SK-N-SH (cell line): Measurements from ENCODE around the gene PSMD1. TPM values are rescaled to one million over a fixed set of nuclear protein-coding genes. Genes with fewer than 3 reads are reported as not detected.
"Not testable (repeated sequence)": the region's sequence is repeated elsewhere in the genome, so short reads cannot be mapped to it uniquely, and the experiment has no call there.

Experiments
- CTCF ChIA-PET: fragments of 300-600, 350-600 bp; formaldehyde crosslinking; extraction: SDS; loops from one replicate; lab custom pipeline; 2021; lab: Yijun Ruan, JAX
- POLR2A ChIA-PET: fragments of 350-600 bp; sonication (Branson Sonifier 250); formaldehyde crosslinking; extraction: SDS; loops from one replicate; lab custom pipeline; 2020; ENCODE audit warnings: antibody characterized with exemption, inconsistent platforms; lab: Yijun Ruan, JAX
- DNase-seq: peaks from one replicate; pipeline ENCODE4 v3.0.0; 2012
- H2AFZ ChIP-seq: fragments of 200-600 bp; sonication (generic); 2 replicates; pipeline ENCODE4 v1.8.1; 2016; ENCODE audit warnings: antibody characterized with exemption, mild to moderate bottlenecking, low read depth
- H3F3A ChIP-seq: fragments of 200-600 bp; sonication (generic); replicated peaks from 2 replicates; pipeline ENCODE3; 2016; ENCODE audit warnings: antibody characterized with exemption, mild to moderate bottlenecking; ENCODE audit not compliant: insufficient read depth
- H3K27ac ChIP-seq, 2 experiments: fragments of 200-500 bp in 1 of 2; fragments of 200-600 bp in 1 of 2; sonication (Bioruptor generic) in 1 of 2; sonication (generic), shearing (Covaris generic) in 1 of 2; 2 replicates each; pipeline versions ENCODE4 v1.5.1 to v1.6.1; 2014 to 2016; ENCODE audit warnings: low read depth in 2 of 2, inconsistent platforms in 1 of 2, low read length in 1 of 2, mild to moderate bottlenecking in 1 of 2, mixed read lengths in 1 of 2
- H3K27me3 ChIP-seq: fragments of 200-600 bp; sonication (generic), shearing (Covaris generic); 2 replicates; pipeline ENCODE4 v1.6.1; 2016; ENCODE audit warnings: mixed run types; ENCODE audit not compliant: insufficient read depth
- H3K36me3 ChIP-seq, 2 experiments: fragments of 200-500 bp in 1 of 2; fragments of 200-600 bp in 1 of 2; sonication (Bioruptor generic) in 1 of 2; sonication (generic) in 1 of 2; replicated peaks in 1 of 2; 2 replicates each; pipeline versions ENCODE3 to v1.5.1; 2014 to 2016; ENCODE audit warnings: low read length in 1 of 2, mild to moderate bottlenecking in 1 of 2; ENCODE audit not compliant: insufficient read depth in 2 of 2, control insufficient read depth in 1 of 2
- H3K4me1 ChIP-seq, 2 experiments: fragments of 200-500 bp in 1 of 2; fragments of 200-600 bp in 1 of 2; sonication (Bioruptor generic) in 1 of 2; sonication (generic), shearing (Covaris generic) in 1 of 2; 2 replicates each; pipeline versions ENCODE4 v1.5.1 to v1.6.1; 2014 to 2016; ENCODE audit warnings: low read depth in 1 of 2, low read length in 1 of 2, mixed run types in 1 of 2; ENCODE audit not compliant: insufficient read depth in 2 of 2, control insufficient read depth in 1 of 2
- H3K4me2 ChIP-seq: fragments of 200-600 bp; sonication (generic), shearing (Covaris generic); 2 replicates; pipeline ENCODE4 v1.6.1; 2017; ENCODE audit warnings: mixed run types
- H3K4me3 ChIP-seq, 2 experiments: fragments of 200-500 bp in 1 of 2; fragments of 200-600 bp in 1 of 2; sonication (Bioruptor generic) in 1 of 2; sonication (generic), shearing (Covaris generic) in 1 of 2; 2 replicates each; pipeline versions ENCODE4 v1.5.1 to v1.8.1; 2014 to 2016; ENCODE audit warnings: low read depth in 2 of 2, inconsistent platforms in 1 of 2, low read length in 1 of 2, mild to moderate bottlenecking in 1 of 2, mixed read lengths in 1 of 2, moderate library complexity in 1 of 2
- H3K79me2 ChIP-seq: fragments of 200-600 bp; sonication (generic); 2 replicates; pipeline ENCODE4 v1.8.1; 2017; ENCODE audit warnings: mild to moderate bottlenecking; ENCODE audit not compliant: insufficient read depth
- H3K9ac ChIP-seq: fragments of 200-600 bp; sonication (generic); 2 replicates; pipeline ENCODE4 v1.6.1; 2017; ENCODE audit warnings: mixed run types
- H3K9me2 ChIP-seq: fragments of 200-600 bp; sonication (generic); 2 replicates; pipeline ENCODE4 v1.6.1; 2017; ENCODE audit warnings: mixed run types
- H3K9me3 ChIP-seq: fragments of 200-600 bp; sonication (generic); 2 replicates; pipeline ENCODE4 v1.6.1; 2017; ENCODE audit warnings: mixed run types, mild to moderate bottlenecking, moderate library complexity
- H4K20me1 ChIP-seq: fragments of 200-600 bp; sonication (generic); 2 replicates; pipeline ENCODE4 v1.6.1; 2017; ENCODE audit warnings: mild to moderate bottlenecking, mixed run types; ENCODE audit not compliant: insufficient read depth
- CHD2 ChIP-seq: fragments of 150-350 bp; IDR thresholded peaks from 2 replicates; pipeline ENCODE4 v1.6.1; 2018; ENCODE audit warnings: low read length; ENCODE audit not compliant: partially characterized antibody
- EP300 ChIP-seq, 2 experiments: IDR thresholded peaks; 2 replicates each; pipeline versions ENCODE4 v1.4.0 to v1.6.1; 2012; ENCODE audit warnings: borderline replicate concordance in 1 of 2, low read depth in 1 of 2, low read length in 1 of 2
- FOSL2 ChIP-seq: IDR thresholded peaks from 2 replicates; pipeline ENCODE4 v1.4.0; 2012; ENCODE audit warnings: low read depth, mild to moderate bottlenecking, moderate library complexity, borderline replicate concordance
- FOXJ3 ChIP-seq: sonication (generic); formaldehyde crosslinking; IDR thresholded peaks from 2 replicates; pipeline ENCODE4 v1.5.1; 2020; ENCODE audit warnings: mild to moderate bottlenecking, missing genetic modification reagents
- GABPA ChIP-seq: IDR thresholded peaks from 2 replicates; pipeline ENCODE4 v1.4.0; 2012; ENCODE audit warnings: low read depth, mild to moderate bottlenecking
- GATA2 ChIP-seq: sonication (generic); formaldehyde crosslinking; IDR thresholded peaks from 2 replicates; pipeline ENCODE4 v1.5.0; 2020; ENCODE audit warnings: mild to moderate bottlenecking, missing genetic modification reagents
- MEF2A ChIP-seq: IDR thresholded peaks from 2 replicates; pipeline ENCODE4 v1.4.0; 2012; ENCODE audit warnings: low read depth, borderline replicate concordance
- NRF1 ChIP-seq: IDR thresholded peaks from 2 replicates; pipeline ENCODE4 v1.6.1; 2012; ENCODE audit warnings: low read depth, mild to moderate bottlenecking, low read length
- RAD21 ChIP-seq: IDR thresholded peaks from 2 replicates; pipeline ENCODE4 v1.6.1; 2012; ENCODE audit warnings: mild to moderate bottlenecking, low read length
- RFX5 ChIP-seq: IDR thresholded peaks from 2 replicates; pipeline ENCODE4 v1.6.1; 2012; ENCODE audit warnings: mild to moderate bottlenecking, improper control_type of control experiment, low read length
- RXRA ChIP-seq: IDR thresholded peaks from 2 replicates; pipeline ENCODE4 v1.4.0; 2012; ENCODE audit warnings: low read depth, mild to moderate bottlenecking, borderline replicate concordance
- SIN3A ChIP-seq: IDR thresholded peaks from 2 replicates; pipeline ENCODE4 v1.6.1; 2012; ENCODE audit warnings: low read depth, mild to moderate bottlenecking, low read length, moderate library complexity, borderline replicate concordance
- SMC3 ChIP-seq: IDR thresholded peaks from 2 replicates; pipeline ENCODE4 v1.6.1; 2012; ENCODE audit warnings: low read depth, low read length, improper control_type of control experiment
- TAF1 ChIP-seq: IDR thresholded peaks from 2 replicates; pipeline ENCODE4 v1.6.1; 2012; ENCODE audit warnings: low read depth, mild to moderate bottlenecking, low read length, moderate library complexity, borderline replicate concordance
- WGBS: methylation state at CpG from one replicate; pipeline ENCODE4 v1.1.6; 2017; ENCODE audit warnings: low lambda C conversion rate; 5-methylcytosine and 5-hydroxymethylcytosine counted together
- polyA plus RNA-seq, 3 experiments: library from polyadenylated mRNA; depleted of rRNA; stranded (reverse); fragments of >200 nt; gene quantifications; 2 replicates each; pipeline ENCODE4 v1.2.3, GENCODE V29; 2012
- TF ChIP-seq, protein P1 (sequence below): IDR thresholded peaks from 2 replicates; pipeline ENCODE4 v1.4.0; 2012; ENCODE audit warnings: low read depth, borderline replicate concordance
- TF ChIP-seq, protein P2 (sequence below): IDR thresholded peaks from 2 replicates; pipeline ENCODE4 v1.4.0; 2012; ENCODE audit warnings: low read depth
- TF ChIP-seq, protein P3 (sequence below): IDR thresholded peaks from 2 replicates; pipeline ENCODE4; 2012
- TF ChIP-seq, protein P4 (sequence below): fragments of 150-350 bp; IDR thresholded peaks from 2 replicates; pipeline ENCODE4 v1.6.1; 2016; ENCODE audit warnings: mild to moderate bottlenecking, low read depth, low read length
- TF ChIP-seq, protein P5 (sequence below): fragments of 200-600 bp; sonication (generic); IDR thresholded peaks from 2 replicates; pipeline ENCODE4 v1.6.1; 2017; ENCODE audit warnings: antibody characterized with exemption, mild to moderate bottlenecking, moderate library complexity

The PSMD1 gene
- polyA plus RNA-seq, 1 of the 3 experiments (the other 2 are of a cell fraction), result 92.3 TPM

DNA sequence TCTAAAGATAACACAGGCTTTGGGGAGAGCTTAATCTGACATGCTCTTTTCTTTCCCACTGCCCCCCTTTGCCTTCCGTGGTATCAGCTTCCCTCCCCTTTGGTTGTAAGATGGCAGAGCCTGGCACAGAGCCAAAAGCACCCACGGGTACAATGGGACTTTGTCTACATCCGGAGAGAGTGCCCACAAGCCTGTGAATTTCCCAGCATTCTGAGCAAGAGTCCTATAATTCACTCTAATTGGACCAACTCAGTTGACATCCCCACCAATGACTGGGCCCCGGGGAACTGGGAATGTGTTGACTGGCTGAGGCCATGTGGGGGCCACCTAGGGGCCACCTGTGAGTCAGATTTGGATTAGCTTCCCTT lies 39.5 kb upstream of the PSMD1 start:
- Histone ChIP-seq H3K79me2 (no peaks in the 10 kb centered on the region), H3K27me3 (no peaks in the 10 kb centered on the region; the same call in 1 of the 2 replicates), H3K9me2 (no peaks in the 10 kb centered on the region), H3F3A (no peaks in the 10 kb centered on the region), H3K9ac (no peak overlapping the region), H3K4me3 (no peak overlapping the region), H3K4me2 (no peak overlapping the region), H3K4me1 (no peaks in the 10 kb centered on the region), H3K9me3 (no peaks in the 10 kb centered on the region), H4K20me1 (no peaks in the 10 kb centered on the region), H3K27ac (no peak overlapping the region), H3K36me3 (no peaks in the 10 kb centered on the region), H2AFZ (no peak overlapping the region)
- TF ChIP-seq GABPA (no peak), CHD2 (no peak), RAD21 (no peak), MEF2A (no peak), RFX5 (no peak), NRF1 (no peak), FOSL2 (no peak)
- TF ChIP-seq, protein P1, sequence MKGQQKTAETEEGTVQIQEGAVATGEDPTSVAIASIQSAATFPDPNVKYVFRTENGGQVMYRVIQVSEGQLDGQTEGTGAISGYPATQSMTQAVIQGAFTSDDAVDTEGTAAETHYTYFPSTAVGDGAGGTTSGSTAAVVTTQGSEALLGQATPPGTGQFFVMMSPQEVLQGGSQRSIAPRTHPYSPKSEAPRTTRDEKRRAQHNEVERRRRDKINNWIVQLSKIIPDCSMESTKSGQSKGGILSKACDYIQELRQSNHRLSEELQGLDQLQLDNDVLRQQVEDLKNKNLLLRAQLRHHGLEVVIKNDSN, result no peak
- TF ChIP-seq, protein P2, sequence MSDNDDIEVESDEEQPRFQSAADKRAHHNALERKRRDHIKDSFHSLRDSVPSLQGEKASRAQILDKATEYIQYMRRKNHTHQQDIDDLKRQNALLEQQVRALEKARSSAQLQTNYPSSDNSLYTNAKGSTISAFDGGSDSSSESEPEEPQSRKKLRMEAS, result no peak
- TF ChIP-seq, protein P3, sequence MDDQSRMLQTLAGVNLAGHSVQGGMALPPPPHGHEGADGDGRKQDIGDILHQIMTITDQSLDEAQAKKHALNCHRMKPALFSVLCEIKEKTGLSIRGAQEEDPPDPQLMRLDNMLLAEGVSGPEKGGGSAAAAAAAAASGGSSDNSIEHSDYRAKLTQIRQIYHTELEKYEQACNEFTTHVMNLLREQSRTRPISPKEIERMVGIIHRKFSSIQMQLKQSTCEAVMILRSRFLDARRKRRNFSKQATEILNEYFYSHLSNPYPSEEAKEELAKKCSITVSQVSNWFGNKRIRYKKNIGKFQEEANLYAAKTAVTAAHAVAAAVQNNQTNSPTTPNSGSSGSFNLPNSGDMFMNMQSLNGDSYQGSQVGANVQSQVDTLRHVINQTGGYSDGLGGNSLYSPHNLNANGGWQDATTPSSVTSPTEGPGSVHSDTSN, result no peak
- ChIA-PET CTCF (interaction anchor here (0.9 to 1.2 kb wide), 4 partner anchors 10 to 1216 kb away, joined by 3 to 5 read pairs (median 3); no protein-coding TSS in a partner anchor), POLR2A (no interaction called here)
- 3% methylated on average over 4 of the region's 4 CpGs for WGBS
- no peak for DNase-seq

DNA sequence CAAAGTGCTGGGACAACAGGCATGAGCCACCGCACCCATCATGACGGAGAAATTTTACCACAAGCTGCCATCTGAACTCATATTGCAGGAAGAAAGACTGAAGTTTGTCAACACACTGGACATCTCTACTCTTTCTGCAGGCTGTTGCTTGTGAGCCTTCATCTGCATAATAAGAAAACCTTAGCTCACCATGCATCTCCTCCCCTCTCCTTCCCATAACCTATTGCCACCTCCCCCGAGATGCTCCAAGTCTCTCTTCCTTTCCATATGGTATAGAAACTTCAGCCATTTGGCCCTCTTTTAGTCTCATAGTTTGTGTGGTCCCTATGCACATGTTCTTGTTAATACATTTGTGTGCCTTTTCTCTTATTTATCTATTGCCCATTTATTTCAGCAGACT lies 38.5 kb upstream of the PSMD1 start:
- Histone ChIP-seq H3K9me3 (no peaks in the 10 kb centered on the region), H3K9me2 (no peaks in the 10 kb centered on the region), H3F3A (no peaks in the 10 kb centered on the region), H3K79me2 (no peaks in the 10 kb centered on the region), H3K36me3 (no peaks in the 10 kb centered on the region), H3K27me3 (no peaks in the 10 kb centered on the region; the same call in 1 of the 2 replicates), H2AFZ (no peak overlapping the region), H3K4me3 (no peak overlapping the region), H3K4me1 (no peaks in the 10 kb centered on the region), H3K4me2 (no peak overlapping the region), H3K9ac (no peak overlapping the region), H4K20me1 (no peaks in the 10 kb centered on the region), H3K27ac (no peak overlapping the region)
- DNase-seq, result no peak
- TF ChIP-seq EP300 (IDR thresholded peaks at IDR 0.05; ENCODE audit: borderline replicate concordance in 1 of 2, low read depth in 1 of 2, low read length in 1 of 2), result no peak
- no peak for TF ChIP-seq FOXJ3
- no peak for TF ChIP-seq SIN3A
- TF ChIP-seq, protein P4, sequence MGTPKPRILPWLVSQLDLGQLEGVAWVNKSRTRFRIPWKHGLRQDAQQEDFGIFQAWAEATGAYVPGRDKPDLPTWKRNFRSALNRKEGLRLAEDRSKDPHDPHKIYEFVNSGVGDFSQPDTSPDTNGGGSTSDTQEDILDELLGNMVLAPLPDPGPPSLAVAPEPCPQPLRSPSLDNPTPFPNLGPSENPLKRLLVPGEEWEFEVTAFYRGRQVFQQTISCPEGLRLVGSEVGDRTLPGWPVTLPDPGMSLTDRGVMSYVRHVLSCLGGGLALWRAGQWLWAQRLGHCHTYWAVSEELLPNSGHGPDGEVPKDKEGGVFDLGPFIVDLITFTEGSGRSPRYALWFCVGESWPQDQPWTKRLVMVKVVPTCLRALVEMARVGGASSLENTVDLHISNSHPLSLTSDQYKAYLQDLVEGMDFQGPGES, result no peak
- no peak for TF ChIP-seq RXRA
- no peak for TF ChIP-seq GATA2
- no peak for TF ChIP-seq RAD21
- TF ChIP-seq FOSL2, result no peak
- TF ChIP-seq TAF1, result no peak
- no peak for TF ChIP-seq SMC3
- TF ChIP-seq, protein P5, sequence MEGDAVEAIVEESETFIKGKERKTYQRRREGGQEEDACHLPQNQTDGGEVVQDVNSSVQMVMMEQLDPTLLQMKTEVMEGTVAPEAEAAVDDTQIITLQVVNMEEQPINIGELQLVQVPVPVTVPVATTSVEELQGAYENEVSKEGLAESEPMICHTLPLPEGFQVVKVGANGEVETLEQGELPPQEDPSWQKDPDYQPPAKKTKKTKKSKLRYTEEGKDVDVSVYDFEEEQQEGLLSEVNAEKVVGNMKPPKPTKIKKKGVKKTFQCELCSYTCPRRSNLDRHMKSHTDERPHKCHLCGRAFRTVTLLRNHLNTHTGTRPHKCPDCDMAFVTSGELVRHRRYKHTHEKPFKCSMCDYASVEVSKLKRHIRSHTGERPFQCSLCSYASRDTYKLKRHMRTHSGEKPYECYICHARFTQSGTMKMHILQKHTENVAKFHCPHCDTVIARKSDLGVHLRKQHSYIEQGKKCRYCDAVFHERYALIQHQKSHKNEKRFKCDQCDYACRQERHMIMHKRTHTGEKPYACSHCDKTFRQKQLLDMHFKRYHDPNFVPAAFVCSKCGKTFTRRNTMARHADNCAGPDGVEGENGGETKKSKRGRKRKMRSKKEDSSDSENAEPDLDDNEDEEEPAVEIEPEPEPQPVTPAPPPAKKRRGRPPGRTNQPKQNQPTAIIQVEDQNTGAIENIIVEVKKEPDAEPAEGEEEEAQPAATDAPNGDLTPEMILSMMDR, result no peak
- TF ChIP-seq CHD2, result no peak
- CTCF ChIA-PET, result no interaction called here
- POLR2A ChIA-PET, result no interaction called here
- 85% methylated on average over 3 of the region's 3 CpGs for WGBS

DNA sequence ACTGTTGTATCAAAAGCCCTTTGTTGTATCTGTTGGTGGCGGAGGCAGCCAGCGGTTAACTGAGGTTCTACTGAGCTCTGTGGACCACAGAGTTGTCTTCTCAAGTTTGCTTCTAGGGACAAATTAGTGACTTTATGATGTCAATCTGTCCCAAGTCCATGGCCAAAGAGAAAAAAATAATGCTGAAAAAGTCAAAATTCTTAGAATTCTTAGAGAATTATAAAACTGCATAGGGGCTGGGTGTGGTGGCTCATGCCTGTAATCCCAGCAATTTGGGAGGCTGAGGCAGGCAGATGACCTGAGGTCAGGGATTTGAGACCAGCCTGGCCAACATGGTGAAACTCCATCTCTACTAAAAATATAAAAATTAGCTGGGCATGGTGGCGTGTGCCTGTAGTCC lies 31.6 kb upstream of the PSMD1 start:
- H2AFZ ChIP-seq, H3K27me3 ChIP-seq, H3K9ac ChIP-seq, H3K9me3 ChIP-seq, H3K27ac ChIP-seq, H3K9me2 ChIP-seq, H4K20me1 ChIP-seq, POLR2A ChIA-PET, H3F3A ChIP-seq, H3K36me3 ChIP-seq, H3K4me2 ChIP-seq, H3K4me1 ChIP-seq, DNase-seq, H3K4me3 ChIP-seq, H3K79me2 ChIP-seq, CTCF ChIA-PET: not testable (repeated sequence)
- WGBS, result 69% methylated on average over 3 of the region's 3 CpGs
